Adrenal gland (tissue), 12 donors: ENCODE data around the gene IGFBP4. TPM values are rescaled to one million over a fixed set of nuclear protein-coding genes. Genes with fewer than 3 reads are reported as not detected.

Experiments
- DNase-seq, 7 donors: peaks; one replicate each; pipeline ENCODE4 v3.0.0-alpha.2; 2019 to 2020
- H3K27ac ChIP-seq, 5 donors: fragments of 200-600 bp; sonication (generic) in 4 of 5; 1 replicate in 3 of 5; 2 replicates in 2 of 5; pipeline versions ENCODE4 v1.5.1 to v1.8.0; 2016 to 2020; ENCODE audit warnings: mild to moderate bottlenecking in 1 of 5
- H3K27me3 ChIP-seq: fragments of 200-600 bp; 2 replicates; pipeline ENCODE4 v1.8.0; 2021
- H3K36me3 ChIP-seq, 2 donors: fragments of 200-600 bp; replicated peaks in 1 of 2; 1 replicate in 1 of 2; 2 replicates in 1 of 2; pipeline versions ENCODE4 v1.5.1 to v1.8.0; 2018 to 2022
- H3K4me1 ChIP-seq, 2 donors: fragments of 200-600 bp; replicated peaks in 1 of 2; 1 replicate in 1 of 2; 2 replicates in 1 of 2; pipeline versions ENCODE4 v1.5.1 to v1.8.0; 2018 to 2021
- H3K4me3 ChIP-seq, 4 donors: fragments of 200-600 bp; sonication (generic) in 3 of 4; one replicate each; pipeline ENCODE4 v1.5.1; 2016 to 2018
- H3K9me3 ChIP-seq, 3 donors: fragments of 200-600 bp; sonication (generic) in 1 of 3; replicated peaks in 1 of 3; 1 replicate in 2 of 3; 2 replicates in 1 of 3; pipeline versions ENCODE4 v1.5.1 to v1.8.0; 2016 to 2021
- POLR2A ChIP-seq, 2 donors: fragments of 450-650 bp; IDR thresholded peaks; one replicate each; pipeline ENCODE4 v1.6.1; 2017; ENCODE audit warnings: antibody characterized with exemption in 2 of 2, mild to moderate bottlenecking in 2 of 2, moderate library complexity in 1 of 2
- WGBS, 4 donors: extraction: QIAGEN DNeasy Blood & Tissue Kit in 2 of 4; methylation state at CpG; one replicate each; pipeline versions ENCODE4 v1.1.5 to v1.1.7; 2013 to 2017; 5-methylcytosine and 5-hydroxymethylcytosine counted together
- intact Hi-C, 2 donors: fragments of 100-400 bp; cut with DNase I; formaldehyde crosslinking; loops; one replicate each; pipeline versions ENCODE4 v1.14.1 to v1.15.0; 2022 to 2023
- polyA plus RNA-seq, 3 donors: library from polyadenylated mRNA; stranded (reverse); fragments of 200-250 nt in 2 of 3; fragments of 350-450 nt in 1 of 3; fragmentation: Illumina TruSeq in 1 of 3; extraction: RNeasy Lipid Tissue Mini Kit (QIAGEN cat#74804) in 1 of 3; gene quantifications; one replicate each; pipeline ENCODE4 v1.2.3, GENCODE V29; 2013 to 2014
- total RNA-seq, 9 donors: library from RNA; depleted of rRNA in 4 of 9; stranded (reverse); fragments of >200 nt in 4 of 9; fragments of 120-200 nt in 1 of 9; fragmentation: NEBNext Ultra II Directional in 1 of 9; extraction: Animal tissue kit (Norgen Biotek cat#: 25700) in 1 of 9; gene quantifications; one replicate each; pipeline versions ENCODE4 v1.1.0 to v1.2.4, GENCODE V29; 2013 to 2023
- TF ChIP-seq, protein P1 (sequence below), 6 experiments: fragments of 450-650 bp in 4 of 6; fragments of 200-600 bp in 2 of 6; sonication (generic) in 1 of 6; IDR thresholded peaks; 1 replicate in 5 of 6; 2 replicates in 1 of 6; pipeline versions ENCODE4 v1.5.1 to v1.8.0; 2016 to 2021; ENCODE audit warnings: antibody characterized with exemption in 6 of 6, mild to moderate bottlenecking in 2 of 6, moderate library complexity in 1 of 6
- donor health status: healthy with polysubstance abuse.
- donor health status: Bipolar disorder and iron deficiency.
- donor health status: DM: yes; HTN: yes; CAD: no.
- donor health status: DM: no; HTN: no; CAD: no.
- donor health status: DM: no; HTN: no; CAD: no.
- donor health status: DM: yes; HTN: yes; CAD: no.

IGFBP4 gene
- total and polyA plus RNA-seq, 12 donors = 21.4 to 458 (median 256) TPM

DNA sequence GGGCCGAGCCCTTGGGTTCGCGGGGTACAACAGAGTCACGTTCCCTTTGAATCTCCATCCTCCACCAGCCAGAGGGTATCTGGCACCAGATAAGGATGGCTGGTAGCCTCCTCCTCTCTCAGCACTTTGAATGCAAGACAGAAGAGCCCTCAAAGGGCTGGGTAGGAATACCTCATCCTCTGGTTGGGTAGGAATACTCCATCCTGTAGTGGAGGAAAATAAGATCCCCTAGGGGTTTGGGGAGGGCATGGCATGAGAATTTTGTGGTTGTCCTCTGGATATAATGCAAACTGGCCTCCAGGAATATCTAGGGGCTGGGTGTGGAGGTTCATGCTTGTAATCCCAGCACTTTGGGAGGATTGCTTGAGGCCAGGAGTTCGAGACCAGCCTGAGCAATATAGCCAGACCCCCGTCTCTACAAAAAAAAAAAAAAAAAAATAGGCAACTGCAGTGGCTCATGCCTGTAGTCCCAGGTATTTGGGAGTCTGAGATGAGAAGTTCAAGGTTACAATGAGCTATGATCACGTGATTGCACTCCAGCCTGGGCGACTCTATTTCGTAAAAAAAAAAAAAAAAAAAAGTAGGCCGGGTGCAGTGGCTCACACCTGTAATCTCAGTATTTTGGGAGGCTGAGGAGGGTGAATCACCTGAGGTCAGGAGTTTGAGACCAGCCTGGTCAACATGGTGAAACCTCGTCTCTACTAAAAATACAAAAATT is 2.7 kb downstream of the IGFBP4 start:
- Histone ChIP-seq H3K27ac (peak overlapping the region in 4 of 5 donors; percentile 54 to 88 (median 73)), H3K36me3 (no peaks in the 10 kb centered on the region), H3K4me3 (peak overlapping the region in 2 of 4 donors; percentile 22 to 60), H3K4me1 (peaks cover under 1 to 47% of the 10 kb centered on the region in 2 donors), H3K27me3 (no peaks in the 10 kb centered on the region), H3K9me3 (no peaks in the 10 kb centered on the region)
- intact Hi-C loops = loop anchor here in 1 of 2 donors (10.0 kb wide), 1 partner anchor 119 kb away; the partner anchor contains the start of gene CCR7
- TF ChIP-seq POLR2A (IDR thresholded peaks at IDR 0.05) = no peak
- TF ChIP-seq, protein P1, sequence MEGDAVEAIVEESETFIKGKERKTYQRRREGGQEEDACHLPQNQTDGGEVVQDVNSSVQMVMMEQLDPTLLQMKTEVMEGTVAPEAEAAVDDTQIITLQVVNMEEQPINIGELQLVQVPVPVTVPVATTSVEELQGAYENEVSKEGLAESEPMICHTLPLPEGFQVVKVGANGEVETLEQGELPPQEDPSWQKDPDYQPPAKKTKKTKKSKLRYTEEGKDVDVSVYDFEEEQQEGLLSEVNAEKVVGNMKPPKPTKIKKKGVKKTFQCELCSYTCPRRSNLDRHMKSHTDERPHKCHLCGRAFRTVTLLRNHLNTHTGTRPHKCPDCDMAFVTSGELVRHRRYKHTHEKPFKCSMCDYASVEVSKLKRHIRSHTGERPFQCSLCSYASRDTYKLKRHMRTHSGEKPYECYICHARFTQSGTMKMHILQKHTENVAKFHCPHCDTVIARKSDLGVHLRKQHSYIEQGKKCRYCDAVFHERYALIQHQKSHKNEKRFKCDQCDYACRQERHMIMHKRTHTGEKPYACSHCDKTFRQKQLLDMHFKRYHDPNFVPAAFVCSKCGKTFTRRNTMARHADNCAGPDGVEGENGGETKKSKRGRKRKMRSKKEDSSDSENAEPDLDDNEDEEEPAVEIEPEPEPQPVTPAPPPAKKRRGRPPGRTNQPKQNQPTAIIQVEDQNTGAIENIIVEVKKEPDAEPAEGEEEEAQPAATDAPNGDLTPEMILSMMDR (IDR thresholded peaks at IDR 0.05) = peak in 2 of 6 experiments; percentile 10 to 13
- no peak for DNase-seq
- 49 to 55% (median 53%) methylated on average over 11 of the region's 11 CpGs for WGBS, 4 donors

DNA sequence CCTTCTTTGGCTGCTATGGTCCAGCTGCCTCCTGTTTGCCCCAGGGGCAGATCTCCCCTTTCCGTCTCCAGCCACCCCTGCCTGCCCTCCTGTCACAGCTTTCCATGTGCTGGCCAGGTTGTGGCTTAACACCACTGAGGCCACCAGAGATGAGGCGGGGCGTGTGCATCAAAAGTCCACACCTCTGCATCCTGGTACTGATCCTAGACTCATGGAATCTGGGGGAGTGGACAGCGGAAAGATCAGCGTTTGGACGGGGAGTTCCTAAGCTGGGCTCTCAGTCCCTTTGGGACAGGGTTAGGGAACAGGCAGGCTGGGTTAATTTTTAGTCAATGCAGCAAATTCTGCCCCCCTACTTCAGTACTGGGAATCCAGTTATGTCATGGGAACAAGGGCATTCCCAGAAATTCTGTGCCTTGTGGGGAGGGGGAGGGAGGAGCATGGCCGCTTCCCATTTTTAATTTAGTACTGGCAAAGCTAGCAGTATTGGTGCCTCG is 3.9 kb downstream of the IGFBP4 start:
- TF ChIP-seq POLR2A (IDR thresholded peaks at IDR 0.05) = no peak
- TF ChIP-seq, protein P1 (IDR thresholded peaks at IDR 0.05) = no peak
- intact Hi-C loops = loop anchor here in 1 of 2 donors (10.0 kb wide), 1 partner anchor 118 kb away; the partner anchor contains the start of gene CCR7
- Histone ChIP-seq H3K4me1 (peaks cover 13 to 58% of the 10 kb centered on the region in 2 donors), H3K4me3 (peak overlapping the region in 1 of 4 donors; percentile 60), H3K9me3 (no peaks in the 10 kb centered on the region), H3K36me3 (peaks cover 0 to 2% of the 10 kb centered on the region in 2 donors), H3K27me3 (no peaks in the 10 kb centered on the region), H3K27ac (peak overlapping the region in 3 of 5 donors; percentile 6 to 80 (median 59))
- WGBS, 4 donors = 50 to 63% (median 54%) methylated on average over 7 to 8 of the region's 8 CpGs
- peak in 1 of 7 donors; percentile 5 for DNase-seq

DNA sequence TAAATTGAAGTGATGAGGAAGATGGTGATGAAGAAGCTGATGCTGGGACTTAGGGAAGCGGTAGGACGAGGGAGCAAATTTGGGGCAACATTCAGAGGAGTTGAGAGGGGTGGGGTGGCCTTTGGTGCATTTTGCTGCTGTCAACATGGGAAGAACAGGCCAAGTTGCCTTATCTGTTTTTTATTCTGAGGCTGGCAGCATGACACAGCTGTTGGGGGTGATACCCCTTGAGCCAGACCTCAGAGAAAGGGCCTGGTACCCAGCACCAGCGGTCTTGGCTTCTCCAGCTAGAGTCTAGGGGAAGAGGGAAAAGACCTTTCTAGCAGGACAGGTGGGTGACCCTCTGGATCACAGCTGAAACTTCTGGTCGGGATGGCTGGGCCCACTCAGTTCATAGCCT is 4.6 kb downstream of the IGFBP4 start:
- Histone ChIP-seq H3K36me3 (peaks cover 0 to 8% of the 10 kb centered on the region in 2 donors), H3K9me3 (no peaks in the 10 kb centered on the region), H3K27me3 (no peaks in the 10 kb centered on the region), H3K4me3 (peak overlapping the region in 1 of 4 donors; percentile 60), H3K4me1 (peaks cover 19 to 59% of the 10 kb centered on the region in 2 donors), H3K27ac (peak overlapping the region in 3 of 5 donors; percentile 6 to 80 (median 59))
- no peak for TF ChIP-seq POLR2A (IDR thresholded peaks at IDR 0.05)
- TF ChIP-seq, protein P1 (IDR thresholded peaks at IDR 0.05) = no peak
- WGBS, 4 donors = 62 to 88% (median 66%) methylated on average over 4 of the region's 4 CpGs
- peak in 1 of 7 donors; percentile 7 for DNase-seq
- intact Hi-C loops = loop anchor here in 1 of 2 donors (10.0 kb wide), 1 partner anchor 117 kb away; the partner anchor contains the start of gene CCR7

DNA sequence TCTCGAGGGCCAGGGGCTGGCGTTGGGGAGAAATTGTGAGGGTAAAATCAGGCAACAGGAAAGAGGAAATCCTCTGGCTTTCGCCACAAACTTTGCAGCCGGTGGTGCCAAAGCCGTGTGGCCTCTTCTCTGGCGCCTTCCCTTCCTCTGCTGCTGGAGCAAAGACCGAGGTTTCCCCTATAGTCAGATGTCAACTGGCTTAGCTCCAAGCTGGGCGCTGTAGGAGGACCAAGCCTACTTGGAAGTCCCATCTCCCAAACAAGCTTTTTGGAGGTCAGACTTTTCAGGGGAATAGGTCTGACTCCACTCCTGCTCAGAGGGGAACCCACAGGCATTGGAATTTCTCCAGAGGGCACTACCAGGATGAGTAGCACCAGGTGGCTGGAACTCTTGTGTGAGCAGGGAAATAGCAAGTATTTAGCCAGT is 5.0 kb downstream of the IGFBP4 start:
- TF ChIP-seq, protein P1 (IDR thresholded peaks at IDR 0.05) = no peak
- TF ChIP-seq POLR2A (IDR thresholded peaks at IDR 0.05) = no peak
- H3K4me1 ChIP-seq = peaks cover 20 to 62% of the 10 kb centered on the region in 2 donors
- H3K4me3 ChIP-seq = peak overlapping the region in 1 of 4 donors; percentile 60
- no peaks in the 10 kb centered on the region for H3K27me3 ChIP-seq
- peak overlapping the region in 3 of 5 donors; percentile 10 to 80 (median 59) for H3K27ac ChIP-seq
- peak in 3 of 7 donors; percentile 33 to 73 (median 37) for DNase-seq
- peaks cover 0 to 12% of the 10 kb centered on the region in 2 donors for H3K36me3 ChIP-seq
- 41 to 55% (median 48%) methylated on average over 8 of the region's 8 CpGs for WGBS, 4 donors
- intact Hi-C loops = loop anchor here in 1 of 2 donors (10.0 kb wide), 1 partner anchor 117 kb away; the partner anchor contains the start of gene CCR7
- H3K9me3 ChIP-seq = no peaks in the 10 kb centered on the region
